C4-2B (cell line): Measurements from ENCODE around the gene JAKMIP1.

Source experiments
- CTCF ChIP-seq: fragments of 450-650 bp; conservative IDR thresholded peaks from 2 replicates; pipeline ENCODE4 v1.5.1; 2017; ENCODE audit warnings: mild to moderate bottlenecking
- ZFX ChIP-seq: fragments of 450-650 bp; IDR thresholded peaks from 2 replicates; pipeline ENCODE4 v1.6.1; 2017

GRCh38 chr4:6161921-6162464 lies 38.4 kb downstream of the JAKMIP1 start:
- TF ChIP-seq CTCF, result no peak
- TF ChIP-seq ZFX, result no peak
